ENCODE data around the gene FIBP. TPM values are rescaled to one million over a fixed set of nuclear protein-coding genes. Genes with fewer than 3 reads are reported as not detected.
A peak's percentile ranks its signal among the peaks of the same experiment; 100 is the strongest.

The FIBP gene
- total and polyA plus RNA-seq, 10 of the 15 experiments (the other 5 are each of a cell fraction or from before 2014, with no cell fraction given), result 65.1 to 182 (median 94.6) TPM

DNA sequence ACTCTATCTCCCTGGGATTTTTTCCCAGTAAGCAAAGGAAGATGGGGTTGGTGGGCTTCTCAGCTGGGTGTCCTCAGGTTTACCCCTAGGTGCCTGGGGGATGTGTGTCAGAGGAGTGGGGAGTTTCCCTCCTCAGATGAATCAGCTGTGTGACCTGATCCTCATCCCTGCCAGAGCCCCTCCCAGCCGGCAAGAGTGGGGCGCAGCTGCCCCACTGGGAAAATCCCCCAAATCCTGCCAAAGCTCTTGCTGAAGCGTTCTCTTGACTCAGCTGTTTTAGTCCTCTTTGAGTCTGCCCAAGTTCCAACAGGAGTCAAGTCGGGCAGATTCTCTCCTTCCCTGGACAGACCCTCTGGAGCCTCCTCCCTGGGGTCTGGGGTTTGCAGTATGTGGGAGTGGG lies 24.6 kb upstream of the FIBP start (continued):
- TF ChIP-seq, protein P1, sequence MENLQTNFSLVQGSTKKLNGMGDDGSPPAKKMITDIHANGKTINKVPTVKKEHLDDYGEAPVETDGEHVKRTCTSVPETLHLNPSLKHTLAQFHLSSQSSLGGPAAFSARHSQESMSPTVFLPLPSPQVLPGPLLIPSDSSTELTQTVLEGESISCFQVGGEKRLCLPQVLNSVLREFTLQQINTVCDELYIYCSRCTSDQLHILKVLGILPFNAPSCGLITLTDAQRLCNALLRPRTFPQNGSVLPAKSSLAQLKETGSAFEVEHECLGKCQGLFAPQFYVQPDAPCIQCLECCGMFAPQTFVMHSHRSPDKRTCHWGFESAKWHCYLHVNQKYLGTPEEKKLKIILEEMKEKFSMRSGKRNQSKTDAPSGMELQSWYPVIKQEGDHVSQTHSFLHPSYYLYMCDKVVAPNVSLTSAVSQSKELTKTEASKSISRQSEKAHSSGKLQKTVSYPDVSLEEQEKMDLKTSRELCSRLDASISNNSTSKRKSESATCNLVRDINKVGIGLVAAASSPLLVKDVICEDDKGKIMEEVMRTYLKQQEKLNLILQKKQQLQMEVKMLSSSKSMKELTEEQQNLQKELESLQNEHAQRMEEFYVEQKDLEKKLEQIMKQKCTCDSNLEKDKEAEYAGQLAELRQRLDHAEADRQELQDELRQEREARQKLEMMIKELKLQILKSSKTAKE (IDR thresholded peaks at IDR 0.05; ENCODE audit: low read depth, poor library complexity, severe bottlenecking), result no peak
- TF ChIP-seq MYC (IDR thresholded peaks at IDR 0.05; ENCODE audit: insufficient read depth, insufficient read length, insufficient replicate concordance, low read length, severe bottlenecking), result no peak
- no peak for TF ChIP-seq PAX8 (IDR thresholded peaks at IDR 0.05)
- TF ChIP-seq FOS (IDR thresholded peaks at IDR 0.05; ENCODE audit: borderline replicate concordance, extremely low read depth, insufficient read length), result no peak
- TF ChIP-seq MTA2 (IDR thresholded peaks at IDR 0.05; ENCODE audit: low read depth), result no peak
- TF ChIP-seq NR2C2 (IDR thresholded peaks at IDR 0.05; ENCODE audit: borderline replicate concordance, control insufficient read depth, insufficient read length, low read depth), result no peak
- no peak for TF ChIP-seq NFYB (IDR thresholded peaks at IDR 0.05; ENCODE audit: insufficient read depth, low read depth, low read length)
- peak in 1 of 2 experiments; percentile 27; a peak in 2 of 4 replicates for TF ChIP-seq IKZF2 (IDR thresholded peaks at IDR 0.05)
- no peak for TF ChIP-seq CREB1 (IDR thresholded peaks at IDR 0.05; ENCODE audit: low read depth)
- TF ChIP-seq NR2F1 (conservative IDR thresholded peaks at IDR 0.05), result no peak
- TF ChIP-seq ZNF217 (IDR thresholded peaks at IDR 0.05), result no peak
- TF ChIP-seq NR2C1 (IDR thresholded peaks at IDR 0.05), result no peak
- TF ChIP-seq FOXK2 (IDR thresholded peaks at IDR 0.05), result no peak
- TF ChIP-seq BACH1 (IDR thresholded peaks at IDR 0.05; ENCODE audit: borderline replicate concordance), result no peak
- TF ChIP-seq, protein P2, sequence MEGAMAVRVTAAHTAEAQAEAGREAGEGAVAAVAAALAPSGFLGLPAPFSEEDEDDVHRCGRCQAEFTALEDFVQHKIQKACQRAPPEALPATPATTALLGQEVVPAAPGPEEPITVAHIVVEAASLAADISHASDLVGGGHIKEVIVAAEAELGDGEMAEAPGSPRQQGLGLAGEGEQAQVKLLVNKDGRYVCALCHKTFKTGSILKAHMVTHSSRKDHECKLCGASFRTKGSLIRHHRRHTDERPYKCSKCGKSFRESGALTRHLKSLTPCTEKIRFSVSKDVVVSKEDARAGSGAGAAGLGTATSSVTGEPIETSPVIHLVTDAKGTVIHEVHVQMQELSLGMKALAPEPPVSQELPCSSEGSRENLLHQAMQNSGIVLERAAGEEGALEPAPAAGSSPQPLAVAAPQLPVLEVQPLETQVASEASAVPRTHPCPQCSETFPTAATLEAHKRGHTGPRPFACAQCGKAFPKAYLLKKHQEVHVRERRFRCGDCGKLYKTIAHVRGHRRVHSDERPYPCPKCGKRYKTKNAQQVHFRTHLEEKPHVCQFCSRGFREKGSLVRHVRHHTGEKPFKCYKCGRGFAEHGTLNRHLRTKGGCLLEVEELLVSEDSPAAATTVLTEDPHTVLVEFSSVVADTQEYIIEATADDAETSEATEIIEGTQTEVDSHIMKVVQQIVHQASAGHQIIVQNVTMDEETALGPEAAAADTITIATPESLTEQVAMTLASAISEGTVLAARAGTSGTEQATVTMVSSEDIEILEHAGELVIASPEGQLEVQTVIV (IDR thresholded peaks at IDR 0.05; ENCODE audit: borderline replicate concordance, partially characterized antibody), result no peak
- TF ChIP-seq HCFC1 (IDR thresholded peaks at IDR 0.05; ENCODE audit: low read length), result no peak
- no peak for TF ChIP-seq TCF3 (IDR thresholded peaks at IDR 0.05; ENCODE audit: borderline replicate concordance, insufficient read depth, low read depth, low read length)
- TF ChIP-seq ZBED1 (IDR thresholded peaks at IDR 0.05; ENCODE audit: borderline replicate concordance), result no peak
- TF ChIP-seq CHD4 (IDR thresholded peaks at IDR 0.05), result no peak
- no peak for TF ChIP-seq PML (IDR thresholded peaks at IDR 0.05; ENCODE audit: low read length)
- TF ChIP-seq, protein P3, sequence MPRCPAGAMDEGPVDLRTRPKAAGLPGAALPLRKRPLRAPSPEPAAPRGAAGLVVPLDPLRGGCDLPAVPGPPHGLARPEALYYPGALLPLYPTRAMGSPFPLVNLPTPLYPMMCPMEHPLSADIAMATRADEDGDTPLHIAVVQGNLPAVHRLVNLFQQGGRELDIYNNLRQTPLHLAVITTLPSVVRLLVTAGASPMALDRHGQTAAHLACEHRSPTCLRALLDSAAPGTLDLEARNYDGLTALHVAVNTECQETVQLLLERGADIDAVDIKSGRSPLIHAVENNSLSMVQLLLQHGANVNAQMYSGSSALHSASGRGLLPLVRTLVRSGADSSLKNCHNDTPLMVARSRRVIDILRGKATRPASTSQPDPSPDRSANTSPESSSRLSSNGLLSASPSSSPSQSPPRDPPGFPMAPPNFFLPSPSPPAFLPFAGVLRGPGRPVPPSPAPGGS (IDR thresholded peaks at IDR 0.05; ENCODE audit: borderline replicate concordance, insufficient read depth, low read depth, low read length, poor library complexity, severe bottlenecking), result no peak
- TF ChIP-seq, protein P4, sequence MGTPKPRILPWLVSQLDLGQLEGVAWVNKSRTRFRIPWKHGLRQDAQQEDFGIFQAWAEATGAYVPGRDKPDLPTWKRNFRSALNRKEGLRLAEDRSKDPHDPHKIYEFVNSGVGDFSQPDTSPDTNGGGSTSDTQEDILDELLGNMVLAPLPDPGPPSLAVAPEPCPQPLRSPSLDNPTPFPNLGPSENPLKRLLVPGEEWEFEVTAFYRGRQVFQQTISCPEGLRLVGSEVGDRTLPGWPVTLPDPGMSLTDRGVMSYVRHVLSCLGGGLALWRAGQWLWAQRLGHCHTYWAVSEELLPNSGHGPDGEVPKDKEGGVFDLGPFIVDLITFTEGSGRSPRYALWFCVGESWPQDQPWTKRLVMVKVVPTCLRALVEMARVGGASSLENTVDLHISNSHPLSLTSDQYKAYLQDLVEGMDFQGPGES (IDR thresholded peaks at IDR 0.05), result no peak
- TF ChIP-seq LARP7 (IDR thresholded peaks at IDR 0.05), result no peak
- TF ChIP-seq NRF1 (conservative IDR thresholded peaks at IDR 0.05; ENCODE audit: low read depth, low read length), result no peak
- TF ChIP-seq SMAD1 (IDR thresholded peaks at IDR 0.05; ENCODE audit: low read depth, partially characterized antibody), result no peak
- TF ChIP-seq EED (IDR thresholded peaks at IDR 0.05; ENCODE audit: low read depth), result peak; percentile 31; the same call in 1 of the 2 replicates
- no peak for TF ChIP-seq RAD21 (IDR thresholded peaks at IDR 0.05; ENCODE audit: insufficient read depth, low read depth, low read length)

All from GM12878 (cell line).